ENCODE results near the gene TNNT3.

TNNT3 gene

GRCh38 chr11:1909524-1909923 is 10.0 kb upstream of the TNNT3 start:
- H3K9ac ChIP-seq (ENCODE audit: low read length) = no peak overlapping the region
- TF ChIP-seq CTCF (IDR thresholded peaks at IDR 0.05; ENCODE audit: insufficient read depth, low read length, poor library complexity, severe bottlenecking) (no peak), EZH2phosphoT487 (conservative IDR thresholded peaks at IDR 0.05; ENCODE audit: low read length) (no peak)
- H3K4me2 ChIP-seq (ENCODE audit: low read depth, low read length, poor library complexity, severe bottlenecking) = no peak overlapping the region

GRCh38 chr11:1912289-1912878 is 7.1 kb upstream of the TNNT3 start:
- Histone ChIP-seq H3K9ac (ENCODE audit: low read length) (no peak overlapping the region), H3K9me3 (ENCODE audit: insufficient read depth, low read length) (no peaks in the 10 kb centered on the region), H3F3A (ENCODE audit: insufficient read depth) (no peaks in the 10 kb centered on the region), H4K20me1 (ENCODE audit: low read depth, low read length) (no peaks in the 10 kb centered on the region), H3K4me3 (ENCODE audit: insufficient read depth, low read length, poor library complexity, severe bottlenecking) (no peak overlapping the region), H3K36me3 (ENCODE audit: low read length) (no peaks in the 10 kb centered on the region), H3K4me2 (ENCODE audit: low read depth, low read length, poor library complexity, severe bottlenecking) (no peak overlapping the region), H3K27ac (ENCODE audit: low read depth, low read length) (no peak overlapping the region), H3K9me2 (replicated peaks; ENCODE audit: insufficient read depth, low read length) (no peaks in the 10 kb centered on the region), H2AFZ (ENCODE audit: low read depth, low read length, severe bottlenecking) (no peak overlapping the region), H3K79me2 (ENCODE audit: insufficient read depth, low read length) (no peaks in the 10 kb centered on the region), H3K27me3 (ENCODE audit: low read length) (no peaks in the 10 kb centered on the region)
- no peak for TF ChIP-seq CTCF (IDR thresholded peaks at IDR 0.05; ENCODE audit: insufficient read depth, low read length, poor library complexity, severe bottlenecking)
- TF ChIP-seq EZH2phosphoT487 (conservative IDR thresholded peaks at IDR 0.05; ENCODE audit: low read length) = no peak

More at GRCh38 chr11:1909524-1909923, 10.0 kb upstream of the TNNT3 start:
- Histone ChIP-seq H3K9me3 (ENCODE audit: insufficient read depth, low read length) (no peaks in the 10 kb centered on the region), H3K36me3 (ENCODE audit: low read length) (no peaks in the 10 kb centered on the region), H3K4me3 (ENCODE audit: insufficient read depth, low read length, poor library complexity, severe bottlenecking) (no peak overlapping the region), H3K9me2 (replicated peaks; ENCODE audit: insufficient read depth, low read length) (no peaks in the 10 kb centered on the region), H3K27ac (ENCODE audit: low read depth, low read length) (no peak overlapping the region), H2AFZ (ENCODE audit: low read depth, low read length, severe bottlenecking) (no peak overlapping the region), H3K27me3 (ENCODE audit: low read length) (no peaks in the 10 kb centered on the region), H3F3A (ENCODE audit: insufficient read depth) (no peaks in the 10 kb centered on the region), H3K79me2 (ENCODE audit: insufficient read depth, low read length) (no peaks in the 10 kb centered on the region), H4K20me1 (ENCODE audit: low read depth, low read length) (no peaks in the 10 kb centered on the region)

- no peak for TF ChIP-seq EZH2phosphoT487 (conservative IDR thresholded peaks at IDR 0.05; ENCODE audit: low read length)
- TF ChIP-seq CTCF (IDR thresholded peaks at IDR 0.05; ENCODE audit: insufficient read depth, low read length, poor library complexity, severe bottlenecking) = no peak
- H3K9me2 ChIP-seq (replicated peaks; ENCODE audit: insufficient read depth, low read length) = no peaks in the 10 kb centered on the region
- no peak overlapping the region for H3K4me3 ChIP-seq (ENCODE audit: insufficient read depth, low read length, poor library complexity, severe bottlenecking)
- H2AFZ ChIP-seq (ENCODE audit: low read depth, low read length, severe bottlenecking) = no peak overlapping the region
- no peak overlapping the region for H3K4me2 ChIP-seq (ENCODE audit: low read depth, low read length, poor library complexity, severe bottlenecking)
- no peaks in the 10 kb centered on the region for H3K27me3 ChIP-seq (ENCODE audit: low read length)
- H3F3A ChIP-seq (ENCODE audit: insufficient read depth) = no peaks in the 10 kb centered on the region
- no peak overlapping the region for H3K9ac ChIP-seq (ENCODE audit: low read length)
- H3K9me3 ChIP-seq (ENCODE audit: insufficient read depth, low read length) = no peaks in the 10 kb centered on the region
- no peak overlapping the region for H3K27ac ChIP-seq (ENCODE audit: low read depth, low read length)
- H3K79me2 ChIP-seq (ENCODE audit: insufficient read depth, low read length) = no peaks in the 10 kb centered on the region
- no peaks in the 10 kb centered on the region for H3K36me3 ChIP-seq (ENCODE audit: low read length)
- H4K20me1 ChIP-seq (ENCODE audit: low read depth, low read length) = no peaks in the 10 kb centered on the region
Measured at GRCh38 chr11:1913271-1914060, 6.0 kb upstream of the TNNT3 start.

Measured in SU-DHL-6 (cell line).